Erythroblast (primary cell): ENCODE results near the gene CP.

ENCODE experiments used
- DNase-seq, 2 experiments: peaks; one replicate each; lab custom pipeline; 2025; lab: John Stamatoyannopoulos, UW
- GATA1 ChIP-seq: IDR thresholded peaks from 2 replicates; pipeline ENCODE4 v1.6.1; 2011; ENCODE audit warnings: low read depth, mild to moderate bottlenecking, control low read depth, low read length, moderate library complexity
- POLR2A ChIP-seq: IDR thresholded peaks from 2 replicates; pipeline ENCODE4 v1.6.1; 2011; ENCODE audit warnings: mild to moderate bottlenecking, low read length

Gene CP

GRCh38 chr3:149150436-149150835, 71.2 kb downstream of the CP start:
- no peak for DNase-seq
- TF ChIP-seq GATA1 (no peak), POLR2A (no peak)

DNA sequence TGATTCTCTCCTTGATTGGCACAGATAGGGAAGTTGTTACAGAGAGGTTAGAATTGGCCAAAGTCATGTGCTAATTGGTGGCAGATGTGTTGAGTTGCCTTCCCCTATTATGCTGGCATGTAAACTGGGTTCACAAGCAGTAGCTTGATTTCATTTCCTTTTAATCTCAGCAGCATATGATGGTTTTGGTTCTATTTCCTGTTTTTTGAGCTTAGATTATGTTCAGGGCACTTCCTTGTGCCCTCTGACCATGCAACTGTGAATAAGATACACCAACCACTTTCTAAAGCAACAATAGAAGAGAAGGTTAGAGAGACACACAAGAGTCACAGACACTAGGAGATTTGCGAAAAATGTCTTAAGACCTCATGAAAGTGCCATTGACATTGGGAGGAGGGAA, 75.7 kb downstream of the CP start:
- DNase-seq, result no peak
- TF ChIP-seq GATA1, result no peak
- TF ChIP-seq POLR2A, result no peak

DNA sequence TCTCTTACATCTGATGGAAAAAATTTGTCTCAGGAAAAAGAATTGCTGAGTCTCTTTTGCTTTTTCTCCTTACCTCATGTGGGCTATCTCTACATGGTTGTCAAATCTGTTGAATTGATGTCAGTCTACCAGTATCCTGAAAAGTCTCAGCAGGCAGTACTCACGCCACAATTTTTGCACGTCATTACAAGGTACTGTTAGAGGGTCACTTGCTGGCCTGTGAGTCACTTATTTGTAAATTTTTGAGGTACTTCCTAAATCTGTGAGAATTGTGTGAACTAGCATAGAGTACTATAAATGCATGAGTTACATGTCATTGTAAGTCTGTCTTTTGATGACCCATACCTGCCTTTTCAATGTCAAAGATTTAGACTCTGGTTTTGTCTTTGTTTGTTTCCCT, 76.3 kb downstream of the CP start:
- TF ChIP-seq POLR2A, result no peak
- TF ChIP-seq GATA1, result no peak
- DNase-seq, result no peak

DNA sequence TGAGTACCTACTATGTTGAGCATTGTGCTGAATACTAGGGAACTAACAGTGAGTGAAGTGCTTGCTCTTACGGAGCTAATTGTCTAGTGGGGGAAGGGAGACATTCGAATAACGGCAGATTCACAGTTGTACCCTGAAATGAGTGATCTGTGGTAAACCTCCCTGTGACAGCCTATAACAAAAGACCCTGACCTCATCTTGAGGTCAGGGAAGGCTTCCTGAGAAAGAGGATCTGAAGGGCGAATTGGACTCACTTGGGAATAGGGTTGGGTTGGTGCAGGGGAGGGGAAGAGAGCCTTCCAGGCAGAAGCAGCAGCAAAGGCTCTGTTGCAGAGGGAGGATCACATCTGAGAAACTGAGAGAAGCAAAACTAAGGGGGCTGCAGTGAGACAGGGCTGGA, 78.9 kb downstream of the CP start:
- TF ChIP-seq POLR2A (no peak), GATA1 (no peak)
- no peak for DNase-seq

DNA sequence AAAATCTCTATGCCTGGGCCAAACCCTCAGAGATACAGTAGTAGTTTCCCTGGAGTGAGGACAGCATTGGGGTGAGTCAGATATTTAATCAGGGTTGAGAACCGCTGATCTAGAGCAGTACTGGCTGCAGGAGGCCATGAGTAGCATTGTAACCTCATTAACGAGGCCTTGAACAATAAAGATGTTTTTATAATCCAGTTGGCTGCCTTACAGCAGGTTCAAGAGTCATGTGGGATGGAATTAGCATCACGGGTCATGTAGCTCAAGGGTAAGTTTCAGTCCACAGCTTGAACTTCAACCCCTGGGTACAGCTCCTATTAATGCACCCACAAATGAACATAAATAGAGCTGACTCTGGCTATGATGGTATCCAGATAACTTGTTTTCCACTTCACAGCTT, 87.1 kb downstream of the CP start:
- no peak for DNase-seq
- TF ChIP-seq POLR2A, result no peak
- TF ChIP-seq GATA1, result no peak

- TF ChIP-seq POLR2A (no peak), GATA1 (no peak)
- no peak for DNase-seq
These were observed 90.0 kb downstream of the CP start for GRCh38 chr3:149131589-149131988.

- TF ChIP-seq GATA1 (no peak), POLR2A (peak; percentile 77)
These were observed 92.1 kb downstream of the CP start, which contains the start of gene HPS3 for GRCh38 chr3:149129326-149130205. TSS of gene HPS3 (plus strand) at chr3:149129638. CDS start at chr3:149129724, 86 bp downstream.

GRCh38 chr3:149128821-149129220, 92.8 kb downstream of the CP start:
- DNase-seq, result peak in 1 of 2 experiments; percentile 25
- TF ChIP-seq POLR2A, result no peak
- no peak for TF ChIP-seq GATA1

More at GRCh38 chr3:149129326-149130205, 92.1 kb downstream of the CP start, which contains the start of gene HPS3:
- DNase-seq, result peak; percentile 92 to 93

- TF ChIP-seq POLR2A (no peak), GATA1 (no peak)
- no peak for DNase-seq
These were observed 98.7 kb downstream of the CP start for GRCh38 chr3:149122721-149123578.
